ENCODE data around the gene CDK13. TPM values are rescaled to one million over a fixed set of nuclear protein-coding genes. Genes with fewer than 3 reads are reported as not detected.

The CDK13 gene
- total and polyA plus RNA-seq, 9 of the 15 experiments (the other 6 are each of a cell fraction or from before 2014, with no cell fraction given), result 9.8 to 46.1 (median 32.4) TPM

GRCh38 chr7:40137563-40137962 is 187.5 kb downstream of the CDK13 start:
- no peak overlapping the region for H3K9ac ChIP-seq (ENCODE audit: insufficient read depth in 1 of 2, low read depth in 2 of 2, low read length in 2 of 2)
- in situ Hi-C loops (cut with MboI), result no loop called here
- no peak overlapping the region for H3K27ac ChIP-seq (ENCODE audit: extremely low read depth, low read depth, low read length)
- peaks cover 21% of the 10 kb centered on the region for H3K79me2 ChIP-seq (ENCODE audit: control insufficient read depth, insufficient read depth, low read length)
- no peaks in the 10 kb centered on the region for H3K9me1 ChIP-seq (ENCODE audit: control insufficient read depth, insufficient read depth, low read length)
- no TSS peak for BruUV-seq (replicated peaks)
- no peaks in the 10 kb centered on the region for H3K9me3 ChIP-seq (replicated peaks; ENCODE audit: control insufficient read depth, insufficient read depth, low read depth, low read length)
- H3K36me3 ChIP-seq (ENCODE audit: control insufficient read depth, insufficient read depth, low read length), result peaks cover 3% of the 10 kb centered on the region; the same call in 1 of the 3 replicates
- no peak overlapping the region for H3K4me3 ChIP-seq
- H3K27me3 ChIP-seq (ENCODE audit: control insufficient read depth in 2 of 2, insufficient read depth in 2 of 2, low read length in 2 of 2), result no peaks in the 10 kb centered on the region; a peak in 1 of 5 replicates
- H3K4me2 ChIP-seq (ENCODE audit: insufficient read depth, low read length), result no peak overlapping the region
- ATAC-seq (no peak), DNase-seq (ENCODE audit: extremely low read depth in 1 of 4, low spot score in 3 of 4) (no peak), FAIRE-seq (no peak)
- 19% methylated on average over 2 of the region's 2 CpGs for WGBS (ENCODE audit: insufficient coverage, low coverage, missing lambda C conversion rate)
- no peak overlapping the region for H2AFZ ChIP-seq (ENCODE audit: low read depth, low read length)
- POLR2A ChIA-PET, result no interaction called here
- TF ChIP-seq CBFA2T3 (IDR thresholded peaks at IDR 0.05) (no peak), ZKSCAN8 (CRISPR knock-in tag; IDR thresholded peaks at IDR 0.05) (no peak), ZNF695 (CRISPR knock-in tag; IDR thresholded peaks at IDR 0.05) (no peak), ZNF354B (CRISPR knock-in tag; IDR thresholded peaks at IDR 0.05) (no peak), ZNF384 (IDR thresholded peaks at IDR 0.05; ENCODE audit: low read depth, low read length) (no peak), ZNF143 (CRISPR knock-in tag; IDR thresholded peaks at IDR 0.05) (no peak), SMARCB1 (IDR thresholded peaks at IDR 0.05; ENCODE audit: insufficient read length, low read depth) (no peak), MITF (IDR thresholded peaks at IDR 0.05) (no peak), HNRNPUL1 (IDR thresholded peaks at IDR 0.05; ENCODE audit: low read length) (no peak), SREBF2 (CRISPR knock-in tag; IDR thresholded peaks at IDR 0.05) (no peak), PCBP1 (IDR thresholded peaks at IDR 0.05; ENCODE audit: low read depth, low read length, poor library complexity, severe bottlenecking) (no peak), GABPA (tag; conservative IDR thresholded peaks at IDR 0.05; ENCODE audit: low read depth) (no peak), REST (IDR thresholded peaks at IDR 0.05; ENCODE audit: borderline replicate concordance) (no peak), REST (CRISPR knock-in tag; IDR thresholded peaks at IDR 0.05; ENCODE audit: low read depth) (no peak)
- H3K4me1 ChIP-seq (replicated peaks in 1 of 2; ENCODE audit: control insufficient read depth in 2 of 2, insufficient read depth in 2 of 2, low read length in 2 of 2), result peaks cover 0 to 6% of the 10 kb centered on the region in 2 experiments; a peak in 2 of 5 replicates
- intact Hi-C loops (cut with micrococcal nuclease), result no loop called here
- CTCF ChIA-PET (ENCODE audit: low intra/inter-chr PET ratio), result no interaction called here
- no peaks in the 10 kb centered on the region for H4K20me1 ChIP-seq (replicated peaks; ENCODE audit: control insufficient read depth, insufficient read depth, low read length)
